Mesodermal cell (in vitro differentiated cells): Measurements from ENCODE around the gene MYO1D.
"Not testable (repeated sequence)": the region's sequence is repeated elsewhere in the genome, so short reads cannot be mapped to it uniquely, and the experiment has no call there.

ENCODE experiments used
- H3K27ac ChIP-seq: 2 replicates; pipeline ENCODE4 v1.7.0; 2013; ENCODE audit warnings: mild to moderate bottlenecking, low read depth, low read length, moderate library complexity; ENCODE audit not compliant: severe bottlenecking
- H3K36me3 ChIP-seq: 2 replicates; pipeline ENCODE4 v1.7.1; 2013; ENCODE audit warnings: mild to moderate bottlenecking, low read length, moderate library complexity; ENCODE audit not compliant: control insufficient read depth, insufficient read depth
- H3K4me1 ChIP-seq: one replicate; pipeline ENCODE4 v1.7.1; 2013; ENCODE audit warnings: mild to moderate bottlenecking, low read length; ENCODE audit not compliant: insufficient read depth, control insufficient read depth, poor library complexity, severe bottlenecking
- H3K4me3 ChIP-seq: 2 replicates; pipeline ENCODE4 v1.7.0; 2013; ENCODE audit warnings: low read length, control low read depth, mild to moderate bottlenecking; ENCODE audit not compliant: insufficient read depth, poor library complexity, severe bottlenecking; ENCODE audit errors: extremely low read depth
- H3K9me3 ChIP-seq: 2 replicates; pipeline ENCODE4 v1.7.1; 2013; ENCODE audit warnings: mild to moderate bottlenecking, low read length, moderate library complexity; ENCODE audit not compliant: control insufficient read depth
- WGBS, 2 experiments: methylation state at CpG; one replicate each; pipeline ENCODE4 v1.1.5; 2013; ENCODE audit warnings: missing lambda C conversion rate in 2 of 2; ENCODE audit not compliant: insufficient coverage in 2 of 2; 5-methylcytosine and 5-hydroxymethylcytosine counted together

The MYO1D gene

GRCh38 chr17:32894245-32894644 is 17.3 kb upstream of the MYO1D start:
- H3K4me3 ChIP-seq = no peak overlapping the region
- 37 to 50% methylated on average over 3 of the region's 4 CpGs for WGBS, 2 experiments
- peak overlapping the region; percentile 78 for H3K27ac ChIP-seq
- no peaks in the 10 kb centered on the region for H3K9me3 ChIP-seq
- H3K4me1 ChIP-seq = peaks cover 6% of the 10 kb centered on the region
- no peaks in the 10 kb centered on the region for H3K36me3 ChIP-seq

GRCh38 chr17:32887410-32887809 is 10.5 kb upstream of the MYO1D start:
- H3K9me3 ChIP-seq, H3K4me1 ChIP-seq, H3K4me3 ChIP-seq, H3K36me3 ChIP-seq, H3K27ac ChIP-seq: not testable (repeated sequence)
- WGBS, 2 experiments = no CpG with 5 or more reads among the region's 14 CpGs

- H3K4me3 ChIP-seq, H3K36me3 ChIP-seq, H3K9me3 ChIP-seq, H3K4me1 ChIP-seq, H3K27ac ChIP-seq: not testable (repeated sequence)
- 95 to 100% methylated on average over 1 to 2 of the region's 16 CpGs for WGBS, 2 experiments
Observed at GRCh38 chr17:32886951-32887350, 10.0 kb upstream of the MYO1D start.

- Histone ChIP-seq H3K9me3 (no peaks in the 10 kb centered on the region), H3K4me1 (no peaks in the 10 kb centered on the region), H3K36me3 (no peaks in the 10 kb centered on the region), H3K4me3 (no peak overlapping the region), H3K27ac (no peak overlapping the region)
- 90% methylated on average over 3 to 4 of the region's 4 CpGs for WGBS, 2 experiments
Observed at GRCh38 chr17:32882734-32883133, 5.8 kb upstream of the MYO1D start.

GRCh38 chr17:32882029-32882428 is 5.1 kb upstream of the MYO1D start:
- Histone ChIP-seq H3K36me3 (no peaks in the 10 kb centered on the region), H3K4me1 (peaks cover 3% of the 10 kb centered on the region), H3K9me3 (no peaks in the 10 kb centered on the region), H3K4me3 (no peak overlapping the region), H3K27ac (no peak overlapping the region)
- 85 to 91% methylated on average over 3 to 4 of the region's 6 CpGs for WGBS, 2 experiments

GRCh38 chr17:32880671-32881453 is 3.9 kb upstream of the MYO1D start:
- Histone ChIP-seq H3K4me3 (no peak overlapping the region), H3K9me3 (no peaks in the 10 kb centered on the region), H3K27ac (no peak overlapping the region), H3K36me3 (no peaks in the 10 kb centered on the region), H3K4me1 (peaks cover 3% of the 10 kb centered on the region)
- WGBS, 2 experiments = 83 to 92% methylated on average over 5 to 6 of the region's 6 CpGs

GRCh38 chr17:32879134-32879533 is 2.2 kb upstream of the MYO1D start:
- no peak overlapping the region for H3K4me3 ChIP-seq
- H3K9me3 ChIP-seq = no peaks in the 10 kb centered on the region
- H3K27ac ChIP-seq = no peak overlapping the region
- H3K4me1 ChIP-seq = peaks cover 3% of the 10 kb centered on the region
- WGBS, 2 experiments = 63% methylated on average over 1 of the region's 1 CpG; no CpG with 5 or more reads in 1 of the 2 experiments
- H3K36me3 ChIP-seq = no peaks in the 10 kb centered on the region

- H3K9me3 ChIP-seq = no peaks in the 10 kb centered on the region
- no peak overlapping the region for H3K4me3 ChIP-seq
- WGBS, 2 experiments = 96 to 100% methylated on average over 2 to 3 of the region's 3 CpGs
Observed at GRCh38 chr17:32878211-32878610, 1.3 kb upstream of the MYO1D start.

GRCh38 chr17:32877164-32877764 is 340 bp upstream of the MYO1D start:
- Histone ChIP-seq H3K9me3 (no peaks in the 10 kb centered on the region), H3K4me3 (peak overlapping the region; percentile 73), H3K27ac (no peak overlapping the region), H3K36me3 (no peaks in the 10 kb centered on the region), H3K4me1 (peaks cover 3% of the 10 kb centered on the region)
- WGBS, 2 experiments = 4% methylated on average over 22 to 29 of the region's 44 CpGs

More at GRCh38 chr17:32878211-32878610, 1.3 kb upstream of the MYO1D start:
- Histone ChIP-seq H3K27ac (no peak overlapping the region), H3K36me3 (no peaks in the 10 kb centered on the region), H3K4me1 (peaks cover 3% of the 10 kb centered on the region)

GRCh38 chr17:32875923-32876416 is 954 bp downstream of the MYO1D start:
- 11 to 15% methylated on average over 13 of the region's 15 CpGs for WGBS, 2 experiments
- Histone ChIP-seq H3K27ac (no peak overlapping the region), H3K4me1 (peaks cover 6% of the 10 kb centered on the region)

More at GRCh38 chr17:32875923-32876416, 954 bp downstream of the MYO1D start:
- Histone ChIP-seq H3K9me3 (no peaks in the 10 kb centered on the region), H3K36me3 (no peaks in the 10 kb centered on the region), H3K4me3 (peak overlapping the region; percentile 73)
